OCI-LY7 (cell line): ENCODE measurements around the gene KLK6. TPM values are rescaled to one million over a fixed set of nuclear protein-coding genes. Genes with fewer than 3 reads are reported as not detected.

Experiments used
- BruUV-seq: library from RNA; stranded (reverse); fragments of 400-500 nt; replicated peaks from 2 replicates; lab custom pipeline; 2021; lab: Mats Ljungman, UMichigan
- CTCF ChIA-PET: fragments of 300-600 bp; sonication (Branson Sonifier 250); formaldehyde crosslinking; loops from one replicate; lab custom pipeline; 2022; ENCODE audit warnings: antibody characterized with exemption; ENCODE audit not compliant: unreplicated experiment; lab: Charles Lee
- POLR2A ChIA-PET: fragments of 300-600 bp; sonication (Branson Sonifier 250); formaldehyde crosslinking; loops from one replicate; lab custom pipeline; 2022; ENCODE audit warnings: antibody characterized with exemption; lab: Charles Lee
- DNase-seq: peaks from one replicate; pipeline ENCODE4 v3.0.0-alpha.2; 2015; ENCODE audit warnings: low spot score
- H2AFZ ChIP-seq: fragments of 200-600 bp; sonication (generic), shearing (Covaris generic); 2 replicates; pipeline ENCODE4 v1.6.1; 2014; ENCODE audit warnings: mild to moderate bottlenecking, antibody characterized with exemption, low read length, moderate library complexity
- H3K27ac ChIP-seq: fragments of 200-600 bp; sonication (generic); 2 replicates; pipeline ENCODE4 v1.5.1; 2014; ENCODE audit warnings: mixed run types, low read depth, mild to moderate bottlenecking, moderate library complexity, low read length, inconsistent platforms; ENCODE audit not compliant: poor library complexity, severe bottlenecking
- H3K36me3 ChIP-seq: fragments of 200-600 bp; sonication (generic); 2 replicates; pipeline ENCODE4 v1.6.1; 2014; ENCODE audit warnings: mild to moderate bottlenecking, antibody characterized with exemption, low read length, moderate library complexity, mixed read lengths; ENCODE audit not compliant: insufficient read depth
- H3K4me1 ChIP-seq: fragments of 200-600 bp; sonication (generic); 2 replicates; pipeline ENCODE4 v1.5.1; 2014; ENCODE audit warnings: mild to moderate bottlenecking, low read length; ENCODE audit not compliant: insufficient read depth, poor library complexity, severe bottlenecking
- H3K4me2 ChIP-seq: fragments of 200-600 bp; sonication (generic); 2 replicates; pipeline ENCODE4 v1.6.1; 2014; ENCODE audit warnings: mild to moderate bottlenecking, low read length
- H3K4me3 ChIP-seq: fragments of 200-600 bp; sonication (generic); 2 replicates; pipeline ENCODE4 v1.5.1; 2014; ENCODE audit warnings: mild to moderate bottlenecking, low read depth, low read length; ENCODE audit not compliant: poor library complexity, severe bottlenecking
- H3K79me2 ChIP-seq: fragments of 200-600 bp; sonication (generic); 2 replicates; pipeline ENCODE4 v1.6.1; 2016; ENCODE audit warnings: low read depth, mild to moderate bottlenecking, low read length, moderate library complexity, mixed read lengths; ENCODE audit not compliant: insufficient read depth
- H3K9me2 ChIP-seq: fragments of 200-600 bp; sonication (generic); 2 replicates; pipeline ENCODE4 v1.6.1; 2016; ENCODE audit warnings: mild to moderate bottlenecking, low read length, mixed read lengths; ENCODE audit not compliant: insufficient read depth
- H3K9me3 ChIP-seq: fragments of 200-600 bp; sonication (generic); 2 replicates; pipeline ENCODE4 v1.6.1; 2014; ENCODE audit warnings: mild to moderate bottlenecking, mixed run types, low read length, mixed read lengths
- H4K20me1 ChIP-seq: fragments of 200-600 bp; sonication (generic); 2 replicates; pipeline ENCODE4 v1.6.1; 2014; ENCODE audit warnings: mild to moderate bottlenecking, antibody characterized with exemption, low read length, moderate library complexity, mixed read lengths; ENCODE audit not compliant: insufficient read depth
- CTCF ChIP-seq: fragments of 200-600 bp; sonication (generic); conservative IDR thresholded peaks from 2 replicates; pipeline ENCODE4 v1.5.1; 2014; ENCODE audit warnings: mild to moderate bottlenecking, antibody characterized with exemption, low read length, moderate library complexity, mixed read lengths
- EZH2phosphoT487 ChIP-seq: fragments of 200-600 bp; sonication (generic); IDR thresholded peaks from 2 replicates; pipeline ENCODE4 v1.6.1; 2018; ENCODE audit warnings: low read depth, borderline replicate concordance, mild to moderate bottlenecking, mixed run types, antibody characterized with exemption, low read length, moderate library complexity, mixed read lengths
- intact Hi-C: fragments of 100-400 bp; cut with micrococcal nuclease; formaldehyde crosslinking; loops from one replicate; pipeline ENCODE4 v1.10.0; 2022; ENCODE audit not compliant: unreplicated experiment
- total RNA-seq, 2 experiments: library from RNA; depleted of rRNA in 1 of 2; stranded (reverse); fragments of >200 nt in 1 of 2; shearing (Covaris generic) in 1 of 2; gene quantifications; 2 replicates each; pipeline ENCODE4 v1.2.3, GENCODE V29; 2014 to 2022

The KLK6 gene
- total RNA-seq, 2 experiments from 2014 or later = not detected

DNA sequence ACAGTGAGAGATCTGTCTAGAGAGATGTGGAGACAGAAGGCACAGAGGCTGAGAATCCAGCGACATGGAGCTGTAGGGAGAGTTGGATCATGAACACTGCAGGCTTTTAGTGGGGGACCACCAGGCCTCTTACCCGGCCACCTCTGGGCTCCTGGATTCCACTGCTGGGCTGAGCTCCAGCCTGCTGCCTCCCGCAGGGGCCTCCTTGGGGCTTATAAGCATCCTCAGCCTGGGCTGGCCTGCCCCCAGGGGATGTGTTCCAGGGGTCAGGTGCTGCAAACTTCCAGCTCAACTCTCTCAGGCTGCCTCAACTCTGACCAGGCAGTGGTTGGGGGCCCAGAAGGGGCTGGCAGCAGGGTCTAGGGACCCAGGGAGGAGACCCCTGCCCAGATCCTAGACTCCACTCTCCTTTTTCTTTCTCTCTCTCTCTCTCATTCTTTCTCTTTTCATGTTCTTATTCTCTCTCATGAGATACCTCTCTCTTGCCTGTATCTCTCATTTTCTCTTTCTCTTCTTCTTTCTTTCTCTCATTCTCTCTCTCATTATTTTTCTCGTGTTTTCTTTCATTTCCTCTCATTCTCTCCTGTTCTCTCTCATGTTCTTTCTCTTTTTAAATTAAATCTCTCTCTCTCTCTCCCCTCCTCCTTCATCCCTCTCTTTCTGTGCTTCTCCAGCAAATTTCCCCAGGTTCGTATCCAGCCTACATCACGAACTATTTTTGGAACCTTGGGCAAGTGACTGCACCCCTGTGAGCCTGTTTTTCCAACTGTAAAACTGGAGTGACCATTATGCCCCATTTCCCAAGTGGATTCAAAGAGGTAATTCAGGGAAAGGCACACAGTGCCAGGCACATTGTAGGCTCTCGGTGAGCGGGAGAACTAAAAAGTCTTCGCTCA lies 57.9 kb downstream of the KLK6 start, which contains the start of gene KLK4:
Gene KLK4 (minus strand): TSS at position 190 of the 896 bp plus-strand sequence. CDS start 657 bp downstream, outside the sequence.
- no peaks in the 10 kb centered on the region for H3K36me3 ChIP-seq
- TF ChIP-seq EZH2phosphoT487 (no peak), CTCF (no peak)
- BruUV-seq = no TSS peak
- H2AFZ ChIP-seq = no peak within 1 kb of the TSS
- H3K4me1 ChIP-seq = no peaks in the 10 kb centered on the region
- H3K9me2 ChIP-seq = no peaks in the 10 kb centered on the region
- no peak within 1 kb of the TSS for H3K4me2 ChIP-seq
- no peak within 1 kb of the TSS for H3K4me3 ChIP-seq
- POLR2A ChIA-PET = no interaction called here
- intact Hi-C loops = no loop called here
- no peak for DNase-seq
- no peaks in the 10 kb centered on the region for H3K79me2 ChIP-seq
- CTCF ChIA-PET = no interaction called here
- H4K20me1 ChIP-seq = no peaks in the 10 kb centered on the region
- H3K27ac ChIP-seq = no peak within 1 kb of the TSS
- no peaks in the 10 kb centered on the region for H3K9me3 ChIP-seq

DNA sequence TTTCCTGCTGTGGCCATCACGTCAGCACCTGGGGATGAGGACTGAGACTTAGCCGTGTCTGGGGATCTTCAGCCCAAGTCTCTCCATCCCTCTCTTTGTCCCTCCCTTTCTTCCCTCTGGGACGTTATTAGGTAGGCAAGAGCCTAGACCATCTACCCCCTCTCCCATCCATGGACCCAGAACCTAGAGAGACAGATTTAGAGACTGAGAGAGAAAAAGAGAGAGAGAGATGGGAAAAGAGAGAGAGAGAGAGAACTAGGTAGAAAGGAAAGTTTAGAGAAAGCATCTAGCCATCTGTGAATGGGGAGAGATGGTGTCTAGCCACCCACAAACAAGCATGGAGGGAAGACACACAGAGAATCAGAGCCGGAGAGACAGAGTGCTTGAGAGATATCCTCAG lies 58.7 kb downstream of the KLK6 start:
- Histone ChIP-seq H3K27ac (no peak overlapping the region), H3K4me3 (no peak overlapping the region), H4K20me1 (no peaks in the 10 kb centered on the region), H3K79me2 (no peaks in the 10 kb centered on the region), H3K9me2 (no peaks in the 10 kb centered on the region), H3K9me3 (no peaks in the 10 kb centered on the region), H3K36me3 (no peaks in the 10 kb centered on the region), H3K4me2 (no peak overlapping the region), H2AFZ (no peak overlapping the region), H3K4me1 (no peaks in the 10 kb centered on the region)
- BruUV-seq = no TSS peak
- intact Hi-C loops = no loop called here
- DNase-seq = no peak
- TF ChIP-seq EZH2phosphoT487 (no peak), CTCF (no peak)
- ChIA-PET POLR2A (no interaction called here), CTCF (no interaction called here)
